Subcutaneous abdominal adipose tissue (tissue), 5 donors: Measurements from ENCODE around the gene RRP12.

Experiments
- H3K27ac ChIP-seq: one replicate; pipeline ENCODE4 v1.7.0; 2013; ENCODE audit warnings: low read depth, mild to moderate bottlenecking, inconsistent platforms, low read length, moderate library complexity
- H3K27me3 ChIP-seq, 5 donors: one replicate each; pipeline ENCODE4 v1.7.0; 2013; ENCODE audit warnings: low read length in 5 of 5, inconsistent platforms in 1 of 5; ENCODE audit not compliant: control insufficient read depth in 5 of 5, insufficient read depth in 4 of 5
- H3K36me3 ChIP-seq, 5 donors: one replicate each; pipeline ENCODE4 v1.7.0; 2013; ENCODE audit warnings: low read length in 5 of 5; ENCODE audit not compliant: control insufficient read depth in 5 of 5, insufficient read depth in 5 of 5
- H3K4me1 ChIP-seq, 5 donors: one replicate each; pipeline ENCODE4 v1.7.0; 2013; ENCODE audit warnings: low read length in 5 of 5, mild to moderate bottlenecking in 3 of 5, moderate library complexity in 1 of 5; ENCODE audit not compliant: control insufficient read depth in 5 of 5, insufficient read depth in 5 of 5
- H3K4me3 ChIP-seq, 5 donors: one replicate each; pipeline ENCODE4 v1.7.0; 2013; ENCODE audit warnings: low read length in 5 of 5, low read depth in 1 of 5
- H3K9ac ChIP-seq, 5 donors: one replicate each; pipeline ENCODE4 v1.7.0; 2013; ENCODE audit warnings: low read length in 5 of 5, mild to moderate bottlenecking in 4 of 5, moderate library complexity in 3 of 5
- H3K9me3 ChIP-seq, 5 donors: one replicate each; pipeline ENCODE4 v1.7.0; 2013; ENCODE audit warnings: low read length in 5 of 5; ENCODE audit not compliant: control insufficient read depth in 5 of 5
- donor health status: healthy.
- donor health status: healthy.
- donor health status: healthy.
- donor health status: healthy.
- donor health status: healthy.

Gene RRP12

GRCh38 chr10:97338041-97338440, 63.1 kb downstream of the RRP12 start:
- no peak overlapping the region for H3K27ac ChIP-seq
- no peak overlapping the region for H3K4me3 ChIP-seq

GRCh38 chr10:97336942-97337831, 64.0 kb downstream of the RRP12 start:
- H3K27ac ChIP-seq: no peak overlapping the region
- H3K9me3 ChIP-seq: no peaks in the 10 kb centered on the region
- H3K36me3 ChIP-seq: no peaks in the 10 kb centered on the region
- H3K9ac ChIP-seq: peak overlapping the region in 2 of 5 donors; percentile 25 to 30
- no peaks in the 10 kb centered on the region for H3K27me3 ChIP-seq
- H3K4me1 ChIP-seq: peaks cover 0 to 45% (median 33%) of the 10 kb centered on the region in 5 donors
- H3K4me3 ChIP-seq: peak overlapping the region in 1 of 5 donors; percentile 19

More at GRCh38 chr10:97338041-97338440, 63.1 kb downstream of the RRP12 start:
- Histone ChIP-seq H3K9me3 (no peaks in the 10 kb centered on the region), H3K9ac (no peak overlapping the region), H3K4me1 (peaks cover 0 to 36% (median 24%) of the 10 kb centered on the region in 5 donors), H3K36me3 (no peaks in the 10 kb centered on the region), H3K27me3 (no peaks in the 10 kb centered on the region)

- Histone ChIP-seq H3K27ac (no peak overlapping the region), H3K9ac (no peak overlapping the region), H3K27me3 (no peaks in the 10 kb centered on the region), H3K4me1 (peaks cover 2 to 52% (median 40%) of the 10 kb centered on the region in 5 donors), H3K9me3 (no peaks in the 10 kb centered on the region), H3K36me3 (no peaks in the 10 kb centered on the region), H3K4me3 (no peak overlapping the region)
These were observed 64.7 kb downstream of the RRP12 start for GRCh38 chr10:97336446-97336845.

- Histone ChIP-seq H3K27ac (no peak overlapping the region), H3K27me3 (no peaks in the 10 kb centered on the region), H3K4me1 (peaks cover 2 to 56% (median 42%) of the 10 kb centered on the region in 5 donors), H3K9me3 (no peaks in the 10 kb centered on the region), H3K36me3 (no peaks in the 10 kb centered on the region), H3K9ac (no peak overlapping the region), H3K4me3 (no peak overlapping the region)
These were observed 65.1 kb downstream of the RRP12 start for GRCh38 chr10:97336006-97336405.

- no peaks in the 10 kb centered on the region for H3K9me3 ChIP-seq
- H3K27ac ChIP-seq: peak overlapping the region; percentile 65
- H3K4me3 ChIP-seq: peak overlapping the region; percentile 22 to 86 (median 80)
- peak overlapping the region in 3 of 5 donors; percentile 58 to 72 (median 68) for H3K9ac ChIP-seq
- no peaks in the 10 kb centered on the region for H3K27me3 ChIP-seq
- H3K36me3 ChIP-seq: peaks cover 0 to under 1% (median 0%) of the 10 kb centered on the region in 5 donors
- peaks cover 2 to 59% (median 46%) of the 10 kb centered on the region in 5 donors for H3K4me1 ChIP-seq
These were observed 65.9 kb downstream of the RRP12 start for GRCh38 chr10:97335188-97335619.

GRCh38 chr10:97334370-97335175, 66.6 kb downstream of the RRP12 start, which contains the start of gene FRAT2:
Gene FRAT2 (minus strand): TSS chr10:97334729. CDS start chr10:97334572, 157 bp downstream.
- H3K36me3 ChIP-seq: peaks cover 0 to 4% (median 0%) of the 10 kb centered on the region in 5 donors
- no peaks in the 10 kb centered on the region for H3K27me3 ChIP-seq
- peak within 1 kb of the TSS; percentile 73 to 86 (median 75) for H3K9ac ChIP-seq
- H3K4me1 ChIP-seq: peaks cover 2 to 65% (median 50%) of the 10 kb centered on the region in 5 donors
- no peaks in the 10 kb centered on the region for H3K9me3 ChIP-seq
- H3K27ac ChIP-seq: peak within 1 kb of the TSS; percentile 84
- H3K4me3 ChIP-seq: peak within 1 kb of the TSS; percentile 73 to 86 (median 81)

GRCh38 chr10:97333601-97334369, 67.4 kb downstream of the RRP12 start:
- Histone ChIP-seq H3K27ac (peak overlapping the region; percentile 84), H3K4me3 (peak overlapping the region; percentile 73 to 86 (median 81)), H3K36me3 (peaks cover 2 to 9% (median 5%) of the 10 kb centered on the region in 5 donors), H3K9me3 (no peaks in the 10 kb centered on the region), H3K4me1 (peaks cover 2 to 68% (median 54%) of the 10 kb centered on the region in 5 donors), H3K9ac (peak overlapping the region; percentile 17 to 78 (median 75)), H3K27me3 (no peaks in the 10 kb centered on the region)

GRCh38 chr10:97333351-97333600, 67.9 kb downstream of the RRP12 start:
- Histone ChIP-seq H3K9ac (peak overlapping the region; percentile 17 to 78 (median 75)), H3K4me3 (peak overlapping the region; percentile 73 to 86 (median 81)), H3K4me1 (peaks cover 2 to 68% (median 54%) of the 10 kb centered on the region in 5 donors)

GRCh38 chr10:97332591-97333350, 68.4 kb downstream of the RRP12 start:
- H3K36me3 ChIP-seq: peaks cover 2 to 14% (median 9%) of the 10 kb centered on the region in 5 donors
- H3K27ac ChIP-seq: peak overlapping the region; percentile 84
- H3K27me3 ChIP-seq: no peaks in the 10 kb centered on the region
- H3K4me3 ChIP-seq: peak overlapping the region; percentile 73 to 86 (median 81)
- peaks cover 2 to 63% (median 54%) of the 10 kb centered on the region in 5 donors for H3K4me1 ChIP-seq
- peak overlapping the region; percentile 17 to 78 (median 75) for H3K9ac ChIP-seq
- no peaks in the 10 kb centered on the region for H3K9me3 ChIP-seq

More at GRCh38 chr10:97333351-97333600, 67.9 kb downstream of the RRP12 start:
- Histone ChIP-seq H3K27me3 (no peaks in the 10 kb centered on the region), H3K27ac (peak overlapping the region; percentile 84), H3K9me3 (no peaks in the 10 kb centered on the region), H3K36me3 (peaks cover 2 to 14% (median 9%) of the 10 kb centered on the region in 5 donors)
